GM18858 (cell line): Measurements from ENCODE around the gene MTRF1.

ENCODE experiments used
- ATAC-seq: cut with Tn5 transposase; IDR thresholded peaks from one replicate; pipeline ENCODE4 v1.9.1; 2021; ENCODE audit not compliant: unreplicated experiment

Gene MTRF1, protein sequence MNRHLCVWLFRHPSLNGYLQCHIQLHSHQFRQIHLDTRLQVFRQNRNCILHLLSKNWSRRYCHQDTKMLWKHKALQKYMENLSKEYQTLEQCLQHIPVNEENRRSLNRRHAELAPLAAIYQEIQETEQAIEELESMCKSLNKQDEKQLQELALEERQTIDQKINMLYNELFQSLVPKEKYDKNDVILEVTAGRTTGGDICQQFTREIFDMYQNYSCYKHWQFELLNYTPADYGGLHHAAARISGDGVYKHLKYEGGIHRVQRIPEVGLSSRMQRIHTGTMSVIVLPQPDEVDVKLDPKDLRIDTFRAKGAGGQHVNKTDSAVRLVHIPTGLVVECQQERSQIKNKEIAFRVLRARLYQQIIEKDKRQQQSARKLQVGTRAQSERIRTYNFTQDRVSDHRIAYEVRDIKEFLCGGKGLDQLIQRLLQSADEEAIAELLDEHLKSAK

GRCh38 chr13:41263261-41263971, at the start of gene MTRF1:
MTRF1 (minus strand) TSS chr13:41263576; CDS start chr13:41260907, 2,669 bp downstream.
- ATAC-seq: peak; percentile 84

GRCh38 chr13:41313117-41313516, 49.7 kb upstream of the MTRF1 start:
- no peak for ATAC-seq

DNA sequence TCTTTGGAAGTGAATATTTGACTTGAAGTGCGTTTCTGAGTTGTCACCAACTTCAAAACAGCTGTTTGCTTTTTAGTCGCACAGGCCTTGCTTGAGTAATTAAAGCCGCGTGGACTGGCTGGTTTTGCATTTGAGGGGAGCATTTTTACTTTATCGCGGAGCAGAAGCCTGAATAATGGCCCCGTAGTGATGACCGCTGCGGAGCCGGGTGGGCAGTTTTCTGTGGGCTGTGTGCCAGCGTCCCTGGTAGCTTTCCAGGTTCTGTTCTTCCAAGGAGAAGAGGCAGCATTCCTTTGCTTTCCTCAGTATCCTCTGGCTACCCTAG, 48.8 kb upstream of the MTRF1 start:
- peak; percentile 13 for ATAC-seq

GRCh38 chr13:41311406-41312175, 48.2 kb upstream of the MTRF1 start:
- peak; percentile 18 for ATAC-seq

GRCh38 chr13:41310963-41311405, 47.6 kb upstream of the MTRF1 start, which contains the start of gene NAA16:
NAA16 (plus strand) TSS chr13:41311267; CDS start chr13:41311529, 262 bp downstream.
- ATAC-seq: peak; percentile 51

DNA sequence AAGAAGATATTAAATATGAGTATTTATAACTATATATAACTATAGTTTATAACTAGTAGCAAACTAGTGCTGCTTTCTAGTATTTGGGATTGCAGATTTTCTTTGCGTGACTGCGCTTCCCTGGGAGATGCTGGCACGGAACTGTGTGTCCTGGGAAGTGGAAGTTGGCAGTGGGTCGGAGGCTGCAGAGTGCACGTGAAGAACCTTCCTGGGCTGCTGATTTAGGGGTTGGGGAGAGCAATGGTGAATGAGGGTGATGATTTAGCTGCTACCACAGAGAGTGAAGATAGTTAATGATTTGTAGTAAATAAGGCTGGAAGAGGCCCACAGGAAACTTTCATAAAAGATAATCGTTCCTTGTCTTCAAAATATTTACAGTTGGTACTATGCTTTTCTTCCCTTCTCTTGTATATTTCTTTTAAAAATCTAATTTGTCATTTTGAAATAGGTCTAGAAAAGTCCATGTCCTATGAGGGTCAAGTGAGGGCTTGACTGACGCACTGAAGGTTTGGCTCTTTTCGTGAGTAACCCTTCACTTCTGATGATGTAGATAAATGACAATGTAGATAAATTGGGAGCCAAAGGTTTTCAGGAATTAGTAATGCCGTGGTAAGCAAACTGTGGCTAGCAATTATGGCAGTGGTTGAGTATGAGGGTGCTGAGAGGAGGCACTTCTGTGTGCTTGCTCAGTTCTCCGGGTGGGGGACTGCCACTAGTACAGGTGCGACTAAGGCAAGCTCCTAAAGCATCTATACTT, 44.7 kb upstream of the MTRF1 start:
- ATAC-seq: no peak

DNA sequence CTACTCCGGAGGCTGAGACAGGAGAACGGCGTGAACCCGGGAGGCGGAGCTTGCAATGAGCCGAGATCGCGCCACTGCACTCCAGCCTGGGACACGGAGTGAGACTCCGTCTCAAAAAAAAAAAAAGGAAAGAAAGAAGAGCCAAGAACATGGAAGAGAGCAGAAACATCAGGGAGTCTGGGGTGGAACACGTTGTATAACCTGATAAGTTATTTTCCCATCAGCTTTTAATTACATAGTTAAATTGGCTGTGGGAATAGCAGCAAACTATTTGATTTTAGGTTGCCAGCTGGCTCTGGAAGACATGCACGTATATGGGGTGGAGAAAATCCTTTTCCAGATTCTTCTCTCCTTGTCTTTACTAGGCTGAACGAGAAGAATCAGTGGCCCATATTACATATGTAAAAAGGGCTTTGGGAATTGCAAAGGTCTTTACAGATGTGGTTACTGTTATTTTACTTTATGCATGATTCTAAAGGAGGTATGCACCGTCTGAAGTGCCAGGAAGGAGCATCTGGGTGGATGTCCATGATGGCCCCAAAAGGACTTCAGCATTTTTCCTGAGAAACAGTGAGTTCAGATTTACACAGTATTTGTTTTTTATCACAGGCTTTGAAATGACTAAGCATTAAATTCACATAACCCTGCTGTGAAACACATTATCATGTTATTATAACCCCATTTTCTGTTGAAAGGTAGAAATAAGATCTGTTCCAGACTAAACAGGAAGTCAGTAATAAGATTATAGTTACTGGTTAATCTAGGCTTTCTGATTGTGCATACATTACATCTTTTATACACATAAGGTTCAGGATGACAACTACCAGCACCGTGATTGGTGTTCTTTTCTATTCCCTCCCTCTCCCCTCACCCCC, 43.1 kb upstream of the MTRF1 start:
- no peak for ATAC-seq

GRCh38 chr13:41304551-41304950, 41.2 kb upstream of the MTRF1 start:
- no peak for ATAC-seq

GRCh38 chr13:41302743-41303142, 39.4 kb upstream of the MTRF1 start:
- no peak for ATAC-seq

GRCh38 chr13:41299316-41300094, 36.1 kb upstream of the MTRF1 start:
- no peak for ATAC-seq

DNA sequence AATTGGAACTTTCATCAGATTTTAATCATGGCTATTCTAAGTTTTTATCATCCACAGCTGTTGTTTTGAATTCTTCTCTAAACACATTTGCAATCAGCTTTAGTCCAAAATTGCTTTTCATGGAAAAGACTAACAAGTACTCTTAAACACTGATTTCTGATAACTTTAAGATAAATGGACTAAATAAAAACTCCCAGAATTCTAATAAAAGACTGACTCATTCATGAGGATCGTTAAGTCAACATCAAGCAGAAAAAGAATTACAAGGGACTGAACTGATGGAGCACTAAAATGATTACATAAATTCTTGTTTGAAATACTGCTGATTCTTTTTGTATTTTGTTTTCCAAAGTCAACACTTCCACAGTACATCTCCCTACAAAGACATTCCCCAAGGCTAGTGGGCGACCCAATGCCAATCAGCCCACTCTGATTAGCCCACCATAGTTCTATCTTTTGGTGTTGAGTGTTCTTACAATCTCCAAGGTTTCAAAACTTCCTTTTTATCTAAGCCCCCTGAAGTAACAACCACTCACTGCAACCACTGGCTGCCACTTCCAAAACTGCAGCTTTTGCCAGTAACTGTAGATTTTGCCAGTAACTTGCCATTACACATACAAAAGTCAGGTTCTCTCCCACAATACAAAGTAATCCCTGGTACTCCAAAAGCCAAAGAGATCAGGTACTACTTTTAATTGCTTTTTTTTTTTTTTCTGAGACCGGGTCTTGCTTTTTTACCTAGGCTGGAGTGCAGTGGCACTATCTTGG, 33.7 kb upstream of the MTRF1 start:
- no peak for ATAC-seq

DNA sequence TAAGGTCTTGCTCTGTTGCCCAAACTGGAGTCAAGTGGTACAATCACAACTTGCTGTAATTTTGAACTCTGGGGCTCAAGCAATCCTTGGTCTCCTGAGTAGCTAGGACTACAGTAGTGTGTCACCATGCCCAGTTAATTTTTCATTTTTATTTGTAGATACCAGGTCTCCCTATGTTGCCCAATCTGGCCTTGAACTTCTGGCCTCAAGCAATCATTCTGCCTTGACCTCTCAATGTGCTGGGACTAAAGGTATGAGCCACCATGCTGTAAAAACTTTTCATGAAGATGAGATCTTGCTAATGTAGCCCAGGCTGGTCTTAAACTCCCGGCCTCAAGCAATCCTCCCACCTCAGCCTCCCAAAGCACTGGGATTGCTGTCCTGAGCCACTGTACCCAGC, 32.6 kb upstream of the MTRF1 start:
- ATAC-seq: no peak

GRCh38 chr13:41294914-41295313, 31.5 kb upstream of the MTRF1 start:
- no peak for ATAC-seq

- ATAC-seq: no peak
Measured at GRCh38 chr13:41293272-41293671, 29.9 kb upstream of the MTRF1 start.

DNA sequence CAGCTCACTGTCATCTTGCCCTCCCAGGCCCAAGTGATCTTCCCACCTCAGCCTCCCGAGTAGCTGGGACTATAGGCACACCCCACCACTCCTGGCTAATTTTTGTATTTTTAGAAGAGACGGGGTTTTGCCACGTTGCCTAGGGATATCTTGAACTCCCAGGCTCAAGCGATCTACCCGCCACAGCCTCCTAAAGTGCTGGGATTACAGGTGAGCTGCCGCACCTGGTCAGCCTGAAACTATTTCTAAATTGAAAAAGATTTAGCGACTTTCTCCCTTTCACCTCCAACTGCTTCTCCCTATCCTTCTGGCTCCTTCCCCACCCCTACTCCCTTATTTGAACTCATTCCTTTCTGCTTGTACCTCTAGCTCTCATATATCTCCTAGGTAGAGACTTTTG, 27.9 kb upstream of the MTRF1 start:
- ATAC-seq: no peak

GRCh38 chr13:41289463-41289881, 26.1 kb upstream of the MTRF1 start:
- no peak for ATAC-seq

DNA sequence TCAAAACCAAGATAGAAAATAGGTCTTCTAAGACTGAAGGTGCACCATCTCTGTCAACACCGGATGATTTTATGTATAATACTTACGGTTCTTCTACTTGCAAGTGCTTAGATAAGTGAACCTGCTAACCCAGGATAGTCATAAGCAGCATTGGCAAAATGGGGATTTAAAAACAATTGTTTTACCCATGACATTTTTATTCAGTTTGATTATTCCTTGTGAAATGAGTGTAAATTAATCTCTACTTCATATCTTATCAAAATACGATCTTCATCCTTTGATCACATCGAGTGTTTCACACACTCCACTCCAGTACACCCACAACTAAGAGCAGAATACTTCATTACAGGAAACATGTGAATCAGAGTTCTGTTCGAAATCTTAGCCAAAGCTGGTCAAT, 23.0 kb upstream of the MTRF1 start:
- no peak for ATAC-seq
